H1 (cell line): ENCODE measurements around the gene ALG3. TPM values are rescaled to one million over a fixed set of nuclear protein-coding genes. Genes with fewer than 3 reads are reported as not detected.

Experiments used
- CTCF ChIA-PET: fragments of 300-600 bp; sonication (Branson Sonifier 250); formaldehyde crosslinking; loops from one replicate; lab custom pipeline; 2021; ENCODE audit not compliant: partially characterized antibody; lab: Charles Lee
- POLR2A ChIA-PET: fragments of 300-600 bp; sonication (Branson Sonifier 250); formaldehyde crosslinking; loops from one replicate; lab custom pipeline; 2021; ENCODE audit warnings: inconsistent platforms; ENCODE audit not compliant: partially characterized antibody; lab: Charles Lee
- DNase-seq, 2 experiments: peaks; one replicate each; pipeline versions ENCODE4 v3.0.0 to v3.0.0-alpha.2; 2010 to 2022; ENCODE audit warnings: low spot score in 2 of 2, low read depth in 1 of 2, mixed read lengths in 1 of 2
- FAIRE-seq: peaks from 2 replicates; lab custom pipeline; 2011; peaks lifted over from hg19 to GRCh38; lab: Jason Lieb, UNC
- H2AFZ ChIP-seq: 2 replicates; pipeline ENCODE4 v1.8.1; 2012; ENCODE audit warnings: low read length, inconsistent platforms
- H2AK5ac ChIP-seq: 2 replicates; pipeline ENCODE4 v1.6.1; 2013; ENCODE audit warnings: low read depth, low read length
- H2BK120ac ChIP-seq: replicated peaks from 2 replicates; pipeline ENCODE3; 2013; ENCODE audit warnings: low read depth, low read length, inconsistent platforms
- H2BK12ac ChIP-seq: 2 replicates; pipeline ENCODE4 v1.6.1; 2013; ENCODE audit warnings: low read depth, low read length
- H2BK15ac ChIP-seq: 2 replicates; pipeline ENCODE4 v1.6.1; 2013; ENCODE audit warnings: low read length
- H2BK20ac ChIP-seq: 2 replicates; pipeline ENCODE4 v1.6.1; 2013; ENCODE audit warnings: low read length
- H2BK5ac ChIP-seq: 2 replicates; pipeline ENCODE4 v1.6.1; 2013; ENCODE audit warnings: low read depth, low read length
- H3K14ac ChIP-seq: 2 replicates; pipeline ENCODE4 v1.6.1; 2013; ENCODE audit warnings: inconsistent platforms; ENCODE audit not compliant: insufficient read length
- H3K18ac ChIP-seq: 2 replicates; pipeline ENCODE4 v1.6.1; 2013; ENCODE audit warnings: low read length; ENCODE audit errors: extremely low read depth
- H3K23ac ChIP-seq: 2 replicates; pipeline ENCODE4 v1.6.1; 2013; ENCODE audit warnings: inconsistent platforms; ENCODE audit not compliant: insufficient read length
- H3K23me2 ChIP-seq: 2 replicates; pipeline ENCODE4 v1.6.1; 2013; ENCODE audit warnings: low read depth, low read length
- H3K27ac ChIP-seq: 2 replicates; pipeline ENCODE4 v1.6.1; 2011; ENCODE audit warnings: low read depth, low read length, inconsistent platforms
- H3K27me3 ChIP-seq, 4 experiments: replicated peaks in 1 of 4; 1 replicate in 1 of 4; 2 replicates in 3 of 4; pipeline versions ENCODE4 v1.6.1 to v1.8.1; 2011 to 2013; ENCODE audit warnings: low read length in 3 of 4, mild to moderate bottlenecking in 3 of 4, inconsistent platforms in 2 of 4, mixed read lengths in 2 of 4, moderate library complexity in 1 of 4; ENCODE audit not compliant: control insufficient read depth in 3 of 4, insufficient read depth in 3 of 4; ENCODE audit errors: extremely low read depth in 1 of 4
- H3K36me3 ChIP-seq, 4 experiments: 2 replicates each; pipeline versions ENCODE4 v1.6.1 to v1.8.1; 2011 to 2013; ENCODE audit warnings: mild to moderate bottlenecking in 4 of 4, low read length in 3 of 4, moderate library complexity in 2 of 4, control low read depth in 1 of 4, inconsistent platforms in 1 of 4; ENCODE audit not compliant: insufficient read depth in 4 of 4, control insufficient read depth in 2 of 4
- H3K4ac ChIP-seq: replicated peaks from 2 replicates; pipeline ENCODE3; 2013; ENCODE audit warnings: low read length, low read depth, mixed read lengths, inconsistent platforms; ENCODE audit not compliant: insufficient read length
- H3K4me1 ChIP-seq, 4 experiments: replicated peaks in 1 of 4; 1 replicate in 1 of 4; 2 replicates in 3 of 4; pipeline versions ENCODE4 v1.6.1 to v1.8.1; 2011 to 2013; ENCODE audit warnings: low read length in 3 of 4, inconsistent platforms in 2 of 4, mixed read lengths in 1 of 4; ENCODE audit not compliant: insufficient read depth in 4 of 4, control insufficient read depth in 3 of 4
- H3K4me2 ChIP-seq, 2 experiments: 2 replicates each; pipeline versions ENCODE4 v1.6.1 to v1.8.1; 2011 to 2013; ENCODE audit warnings: low read depth in 2 of 2, low read length in 2 of 2, control low read depth in 1 of 2, inconsistent platforms in 1 of 2, mild to moderate bottlenecking in 1 of 2; ENCODE audit not compliant: insufficient read depth in 1 of 2
- H3K4me3 ChIP-seq, 4 experiments: fragments of 200-600, 300-600 bp in 1 of 4; sonication (generic), shearing (Covaris generic), sonication (Bioruptor Twin) in 1 of 4; 2 replicates each; pipeline versions ENCODE4 v1.5.1 to v1.8.1; 2011 to 2016; ENCODE audit warnings: low read length in 4 of 4, low read depth in 3 of 4, control low read depth in 2 of 4, inconsistent platforms in 2 of 4, mild to moderate bottlenecking in 2 of 4, mixed read lengths in 1 of 4, moderate library complexity in 1 of 4; ENCODE audit not compliant: insufficient read depth in 2 of 4; ENCODE audit errors: extremely low read depth in 1 of 4
- H3K56ac ChIP-seq: replicated peaks from 2 replicates; pipeline ENCODE3; 2013; ENCODE audit warnings: low read depth, mild to moderate bottlenecking, mixed read lengths, low read length, inconsistent platforms; ENCODE audit not compliant: insufficient read length
- H3K79me1 ChIP-seq: 2 replicates; pipeline ENCODE4 v1.6.1; 2013; ENCODE audit warnings: low read depth, low read length, control low read depth
- H3K79me2 ChIP-seq, 2 experiments: 2 replicates each; pipeline versions ENCODE4 v1.6.1 to v1.8.1; 2012 to 2013; ENCODE audit warnings: low read length in 2 of 2, mild to moderate bottlenecking in 2 of 2, inconsistent platforms in 1 of 2; ENCODE audit not compliant: insufficient read depth in 2 of 2, control insufficient read depth in 1 of 2
- H3K9ac ChIP-seq, 4 experiments: replicated peaks in 1 of 4; 1 replicate in 1 of 4; 2 replicates in 3 of 4; pipeline versions ENCODE4 v1.6.1 to v1.8.1; 2011 to 2013; ENCODE audit warnings: low read depth in 3 of 4, low read length in 3 of 4, control low read depth in 2 of 4, mild to moderate bottlenecking in 2 of 4, moderate library complexity in 2 of 4, inconsistent platforms in 1 of 4; ENCODE audit errors: extremely low read depth in 1 of 4
- H3K9me3 ChIP-seq, 2 experiments: 2 replicates each; pipeline versions ENCODE4 v1.6.1 to v1.8.1; 2012 to 2013; ENCODE audit warnings: mild to moderate bottlenecking in 2 of 2, moderate library complexity in 2 of 2, control low read depth in 1 of 2, inconsistent platforms in 1 of 2, low read depth in 1 of 2, low read length in 1 of 2, mixed read lengths in 1 of 2; ENCODE audit not compliant: insufficient read depth in 2 of 2
- H4K20me1 ChIP-seq, 2 experiments: replicated peaks in 1 of 2; 2 replicates each; pipeline versions ENCODE3 to v1.8.1; 2011 to 2013; ENCODE audit warnings: inconsistent platforms in 2 of 2, low read length in 2 of 2, mild to moderate bottlenecking in 1 of 2; ENCODE audit not compliant: insufficient read depth in 2 of 2, control insufficient read depth in 1 of 2
- H4K5ac ChIP-seq: 2 replicates; pipeline ENCODE4 v1.6.1; 2013; ENCODE audit warnings: low read length, low read depth, mixed read lengths, inconsistent platforms; ENCODE audit not compliant: insufficient read length
- H4K8ac ChIP-seq: 2 replicates; pipeline ENCODE4 v1.8.0; 2013; ENCODE audit warnings: mild to moderate bottlenecking, moderate library complexity, low read length, inconsistent platforms; ENCODE audit not compliant: insufficient read depth; ENCODE audit errors: extremely low read depth
- H4K91ac ChIP-seq: replicated peaks from 2 replicates; pipeline ENCODE3; 2013; ENCODE audit warnings: low read length, mixed read lengths, inconsistent platforms; ENCODE audit not compliant: insufficient read length
- CTCF ChIP-seq, 3 experiments: IDR thresholded peaks; 1 replicate in 2 of 3; 2 replicates in 1 of 3; pipeline versions ENCODE4 v1.5.1 to v1.6.1; 2011; ENCODE audit warnings: low read length in 3 of 3, mild to moderate bottlenecking in 3 of 3, inconsistent platforms in 2 of 3, low read depth in 1 of 3, moderate library complexity in 1 of 3; ENCODE audit not compliant: insufficient read depth in 1 of 3; ENCODE audit errors: control extremely low read depth in 1 of 3
- HDAC2 ChIP-seq, 2 experiments: fragments of 300-600 bp in 1 of 2; sonication (generic) in 1 of 2; IDR thresholded peaks; 2 replicates each; pipeline ENCODE4 v1.6.1; 2011 to 2012; ENCODE audit warnings: low read depth in 2 of 2, low read length in 2 of 2, mild to moderate bottlenecking in 2 of 2, moderate library complexity in 2 of 2, borderline replicate concordance in 1 of 2, inconsistent platforms in 1 of 2
- JUND ChIP-seq: IDR thresholded peaks from 2 replicates; pipeline ENCODE4 v1.6.1; 2011; ENCODE audit warnings: mild to moderate bottlenecking, improper control_type of control experiment, low read length
- KDM4A ChIP-seq: IDR thresholded peaks from one replicate; pipeline ENCODE4 v1.7.1; 2012; ENCODE audit warnings: low read depth, mild to moderate bottlenecking, moderate library complexity, low read length, inconsistent platforms; ENCODE audit not compliant: severe bottlenecking
- POLR2A ChIP-seq, 2 experiments: IDR thresholded peaks; 1 replicate in 1 of 2; 2 replicates in 1 of 2; pipeline ENCODE4 v1.6.1; 2011; ENCODE audit warnings: low read depth in 2 of 2, low read length in 2 of 2, mild to moderate bottlenecking in 2 of 2; ENCODE audit errors: control extremely low read depth in 1 of 2
- RXRA ChIP-seq: IDR thresholded peaks from 2 replicates; pipeline ENCODE4 v1.6.1; 2011; ENCODE audit warnings: low read depth, mild to moderate bottlenecking, low read length, moderate library complexity; ENCODE audit not compliant: insufficient read depth
- SP1 ChIP-seq: IDR thresholded peaks from 2 replicates; pipeline ENCODE4 v1.6.1; 2011; ENCODE audit warnings: low read depth, low read length
- SP2 ChIP-seq: IDR thresholded peaks from 2 replicates; pipeline ENCODE4 v1.6.1; 2012; ENCODE audit warnings: mild to moderate bottlenecking, low read length, inconsistent platforms
- SP4 ChIP-seq: IDR thresholded peaks from 2 replicates; pipeline ENCODE4 v1.6.1; 2012; ENCODE audit warnings: low read length, inconsistent platforms
- TCF12 ChIP-seq: IDR thresholded peaks from 2 replicates; pipeline ENCODE4 v1.6.1; 2011; ENCODE audit warnings: low read depth, mild to moderate bottlenecking, low read length
- TEAD4 ChIP-seq: IDR thresholded peaks from 2 replicates; pipeline ENCODE4 v1.6.1; 2012; ENCODE audit warnings: low read depth, low read length, inconsistent platforms, mixed read lengths
- WGBS, 2 experiments: shearing (Covaris generic) in 1 of 2; methylation state at CpG; one replicate each; pipeline versions ENCODE4 v1.1.6 to v1.1.7; 2013 to 2015; ENCODE audit warnings: low lambda C conversion rate in 2 of 2, mixed read lengths in 2 of 2, inconsistent platforms in 1 of 2, low coverage in 1 of 2, missing lambda C conversion rate in 1 of 2; ENCODE audit not compliant: insufficient replicate concordance in 2 of 2, insufficient coverage in 1 of 2, insufficient read length in 1 of 2; ENCODE audit errors: extremely low coverage in 1 of 2, missing lambda C conversion rate in 1 of 2; 5-methylcytosine and 5-hydroxymethylcytosine counted together
- polyA plus RNA-seq, 7 experiments: library from polyadenylated mRNA; depleted of rRNA in 3 of 7; stranded (reverse) in 5 of 7; unstranded in 2 of 7; fragments of >200 nt in 5 of 7; fragments of 200-250 nt in 2 of 7; gene quantifications; 1 replicate in 5 of 7; 2 replicates in 1 of 7; 4 replicates in 1 of 7; pipeline versions ENCODE4 v1.2.1 to v1.2.3, GENCODE V29; 2011 to 2013; ENCODE audit warnings: missing spikeins in 2 of 7, mixed read lengths in 2 of 7
- total RNA-seq: library from RNA; stranded (reverse); fragmentation: NEBNext Ultra II Directional; extraction: Animal tissue kit (Norgen Biotek cat#: 25700); gene quantifications from 2 replicates; pipeline ENCODE4 v1.2.1, GENCODE V29; 2021

ALG3 gene
- total and polyA plus RNA-seq, 2 of the 8 experiments (the other 6 are each of a cell fraction or from before 2014, with no cell fraction given): 54.6 to 148 TPM

GRCh38 chr3:184277366-184277765 is 28.6 kb upstream of the ALG3 start:
- CTCF ChIA-PET: interaction anchor here (1.0 to 1.5 kb wide), 2 partner anchors 17 to 28 kb away, joined by 3 to 5 read pairs; partner anchors contain the start of gene EEF1AKMT4
- Histone ChIP-seq H4K5ac (no peak overlapping the region), H4K91ac (no peak overlapping the region), H4K20me1 (peaks cover 0 to 5% of the 10 kb centered on the region in 2 experiments), H3K18ac (no peak overlapping the region), H3K56ac (no peak overlapping the region), H3K4ac (no peak overlapping the region), H2BK15ac (no peak overlapping the region), H3K4me3 (no peak overlapping the region), H3K27me3 (peaks cover 8 to 32% (median 26%) of the 10 kb centered on the region in 4 experiments), H3K14ac (no peak overlapping the region), H2AK5ac (no peak overlapping the region), H3K9ac (no peak overlapping the region), H3K27ac (no peak overlapping the region), H2BK5ac (no peak overlapping the region), H3K79me2 (no peaks in the 10 kb centered on the region), H3K4me2 (no peak overlapping the region), H2BK12ac (no peak overlapping the region), H3K79me1 (no peaks in the 10 kb centered on the region; the same call in 1 of the 2 replicates), H3K23me2 (peaks cover 9% of the 10 kb centered on the region), H3K36me3 (no peaks in the 10 kb centered on the region), H3K23ac (no peak overlapping the region), H4K8ac (no peak overlapping the region), H2BK120ac (no peak overlapping the region), H3K4me1 (peaks cover 0 to 7% (median 3%) of the 10 kb centered on the region in 4 experiments; a peak in 5 of 7 replicates), H3K9me3 (no peaks in the 10 kb centered on the region), H2BK20ac (no peak overlapping the region), H2AFZ (no peak overlapping the region)
- POLR2A ChIA-PET: no interaction called here
- FAIRE-seq: no peak
- WGBS, 2 experiments: 95% methylated on average over 6 of the region's 6 CpGs; no CpG with 5 or more reads in 1 of the 2 experiments
- DNase-seq: no peak
- TF ChIP-seq SP4: no peak
- TF ChIP-seq TEAD4: no peak
- TF ChIP-seq POLR2A (IDR thresholded peaks at IDR 0.05; ENCODE audit: control extremely low read depth in 1 of 2, low read depth in 2 of 2, low read length in 2 of 2): no peak
- no peak for TF ChIP-seq SP1
- no peak for TF ChIP-seq CTCF (IDR thresholded peaks at IDR 0.05; ENCODE audit: control extremely low read depth in 1 of 3, insufficient read depth in 1 of 3, low read depth in 1 of 3, low read length in 3 of 3)
- no peak for TF ChIP-seq JUND
- no peak for TF ChIP-seq SP2
- no peak for TF ChIP-seq KDM4A
- no peak for TF ChIP-seq TCF12
- TF ChIP-seq RXRA: no peak
- no peak for TF ChIP-seq HDAC2 (IDR thresholded peaks at IDR 0.05; ENCODE audit: borderline replicate concordance in 1 of 2, low read depth in 2 of 2, low read length in 2 of 2)
